Parathyroid adenoma (tissue), 2 donors: ENCODE results near the gene HS3ST2.
"Not testable (repeated sequence)": the region's sequence is repeated elsewhere in the genome, so short reads cannot be mapped to it uniquely, and the experiment has no call there.

ENCODE experiments used
- H2AFZ ChIP-seq: fragments of 300-600 bp; sonication (generic); one replicate; pipeline ENCODE4 v1.7.0; 2017; ENCODE audit warnings: antibody characterized with exemption, mild to moderate bottlenecking
- H3K27ac ChIP-seq: fragments of 300-600 bp; sonication (generic); one replicate; pipeline ENCODE4 v1.7.0; 2017
- H3K27me3 ChIP-seq: fragments of 300-600 bp; sonication (generic); one replicate; pipeline ENCODE4 v1.7.0; 2017; ENCODE audit warnings: low read length; ENCODE audit not compliant: control insufficient read depth, insufficient read depth
- H3K36me3 ChIP-seq: fragments of 300-600 bp; sonication (generic); one replicate; pipeline ENCODE4 v1.7.0; 2017; ENCODE audit warnings: low read length; ENCODE audit not compliant: control insufficient read depth, insufficient read depth
- H3K4me1 ChIP-seq: fragments of 300-600 bp; sonication (generic); one replicate; pipeline ENCODE4 v1.7.0; 2017; ENCODE audit warnings: control low read depth
- H3K4me2 ChIP-seq: fragments of 300-600 bp; sonication (generic); one replicate; pipeline ENCODE4 v1.7.0; 2017; ENCODE audit warnings: low read length
- H3K4me3 ChIP-seq: fragments of 300-600 bp; sonication (generic); one replicate; pipeline ENCODE4 v1.7.0; 2017; ENCODE audit warnings: low read depth, low read length
- H3K79me2 ChIP-seq: fragments of 300-600 bp; sonication (generic); one replicate; pipeline ENCODE4 v1.7.0; 2017; ENCODE audit warnings: control low read depth
- H3K9ac ChIP-seq: fragments of 300-600 bp; sonication (generic); one replicate; pipeline ENCODE4 v1.7.0; 2017; ENCODE audit warnings: mild to moderate bottlenecking
- H3K9me3 ChIP-seq: fragments of 300-600 bp; sonication (generic); one replicate; pipeline ENCODE4 v1.7.0; 2017; ENCODE audit warnings: low read length; ENCODE audit not compliant: control insufficient read depth
- CTCF ChIP-seq: fragments of 300-600 bp; sonication (generic); IDR thresholded peaks from one replicate; pipeline ENCODE4 v1.7.0; 2017; ENCODE audit warnings: antibody characterized with exemption, mild to moderate bottlenecking
- donor health status: primary hyperparathyroidism.

The HS3ST2 gene

GRCh38 chr16:22816475-22816874 is 2.5 kb downstream of the HS3ST2 start:
- H3K27me3 ChIP-seq: peaks cover 9% of the 10 kb centered on the region
- no peaks in the 10 kb centered on the region for H3K36me3 ChIP-seq
- no peaks in the 10 kb centered on the region for H3K9me3 ChIP-seq
- H3K4me3 ChIP-seq: no peak overlapping the region
- no peaks in the 10 kb centered on the region for H3K79me2 ChIP-seq
- no peak overlapping the region for H2AFZ ChIP-seq
- no peak for TF ChIP-seq CTCF
- H3K9ac ChIP-seq: no peak overlapping the region
- H3K4me2 ChIP-seq: no peak overlapping the region
- no peaks in the 10 kb centered on the region for H3K4me1 ChIP-seq
- H3K27ac ChIP-seq: no peak overlapping the region

- H3K9ac ChIP-seq, H3K79me2 ChIP-seq, H3K27ac ChIP-seq, H2AFZ ChIP-seq, H3K27me3 ChIP-seq, H3K36me3 ChIP-seq, H3K9me3 ChIP-seq, H3K4me2 ChIP-seq, H3K4me3 ChIP-seq, H3K4me1 ChIP-seq: not testable (repeated sequence)
These were observed 4.8 kb downstream of the HS3ST2 start for GRCh38 chr16:22818736-22819135.

GRCh38 chr16:22838681-22839080 is 24.7 kb downstream of the HS3ST2 start:
- no peak overlapping the region for H3K4me3 ChIP-seq
- TF ChIP-seq CTCF: no peak
- no peaks in the 10 kb centered on the region for H3K36me3 ChIP-seq
- no peak overlapping the region for H3K4me2 ChIP-seq
- H3K27ac ChIP-seq: no peak overlapping the region
- no peak overlapping the region for H3K9ac ChIP-seq
- H3K27me3 ChIP-seq: no peaks in the 10 kb centered on the region
- no peaks in the 10 kb centered on the region for H3K4me1 ChIP-seq
- H3K9me3 ChIP-seq: no peaks in the 10 kb centered on the region
- H2AFZ ChIP-seq: no peak overlapping the region
- no peaks in the 10 kb centered on the region for H3K79me2 ChIP-seq

GRCh38 chr16:22842031-22842430 is 28.1 kb downstream of the HS3ST2 start:
- not testable (repeated sequence) for H3K79me2 ChIP-seq, H3K27me3 ChIP-seq, H3K9me3 ChIP-seq, H3K27ac ChIP-seq, H3K4me2 ChIP-seq, H3K4me3 ChIP-seq, H3K36me3 ChIP-seq, H3K9ac ChIP-seq, H3K4me1 ChIP-seq, H2AFZ ChIP-seq

GRCh38 chr16:22843122-22843521 is 29.2 kb downstream of the HS3ST2 start:
- Histone ChIP-seq H3K4me1 (no peaks in the 10 kb centered on the region), H3K27me3 (no peaks in the 10 kb centered on the region), H2AFZ (no peak overlapping the region), H3K36me3 (no peaks in the 10 kb centered on the region), H3K9me3 (no peaks in the 10 kb centered on the region), H3K9ac (no peak overlapping the region), H3K4me3 (no peak overlapping the region), H3K27ac (no peak overlapping the region), H3K4me2 (no peak overlapping the region), H3K79me2 (no peaks in the 10 kb centered on the region)
- no peak for TF ChIP-seq CTCF

GRCh38 chr16:22843856-22844255 is 29.9 kb downstream of the HS3ST2 start:
- no peak overlapping the region for H2AFZ ChIP-seq
- no peak overlapping the region for H3K27ac ChIP-seq
- no peaks in the 10 kb centered on the region for H3K36me3 ChIP-seq
- no peak overlapping the region for H3K4me2 ChIP-seq
- H3K79me2 ChIP-seq: no peaks in the 10 kb centered on the region
- TF ChIP-seq CTCF: no peak
- no peaks in the 10 kb centered on the region for H3K9me3 ChIP-seq
- no peak overlapping the region for H3K4me3 ChIP-seq
- no peak overlapping the region for H3K9ac ChIP-seq
- no peaks in the 10 kb centered on the region for H3K27me3 ChIP-seq
- no peaks in the 10 kb centered on the region for H3K4me1 ChIP-seq
